HuH-7 (cell line): Measurements from ENCODE around the gene ATG10.
"Not testable (repeated sequence)": the region's sequence is repeated elsewhere in the genome, so short reads cannot be mapped to it uniquely, and the experiment has no call there.

ENCODE experiments used
- DNase-seq: peaks from one replicate; pipeline ENCODE4 v3.0.0; 2011; ENCODE audit warnings: low spot score

The ATG10 gene

DNA sequence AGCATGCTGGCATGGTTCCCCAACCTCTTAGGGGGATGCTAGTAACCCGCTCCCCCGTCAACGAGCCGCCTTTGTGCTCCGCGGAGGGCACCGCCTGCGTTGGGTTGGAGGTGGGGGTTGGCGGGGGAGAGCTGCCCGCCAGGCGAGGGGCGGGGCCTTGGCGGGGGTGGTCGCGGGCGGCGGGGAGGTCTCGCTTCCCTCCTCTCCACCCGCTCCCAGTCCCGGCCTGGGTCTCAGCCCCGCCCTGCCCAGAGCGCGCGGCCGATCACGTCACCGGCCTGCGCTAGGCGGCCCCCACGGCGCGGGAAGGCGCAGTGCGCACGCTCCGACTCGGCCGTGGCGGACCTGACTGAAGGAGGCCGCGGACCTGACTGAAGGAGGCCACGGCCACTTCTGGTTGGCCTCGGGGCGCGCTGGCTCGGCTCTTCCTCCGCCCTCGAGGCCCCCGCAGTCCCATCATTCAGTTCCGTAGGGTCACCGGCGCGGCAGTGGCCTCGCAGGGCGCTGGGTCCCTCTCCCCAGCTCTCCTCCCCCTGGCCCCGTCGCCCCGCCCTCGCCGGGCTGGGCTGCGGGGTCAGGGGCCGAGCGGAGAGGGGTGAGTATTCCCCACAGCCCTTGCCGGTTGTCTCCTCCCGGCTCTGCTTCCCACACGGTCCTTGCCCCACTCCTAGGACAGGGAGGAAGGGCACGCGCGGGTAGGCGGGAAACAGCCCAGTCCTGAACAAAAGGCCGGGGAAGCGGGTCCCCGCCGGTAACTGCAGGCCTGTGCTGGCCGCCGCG is at the start of gene ATG10:
ATG10 (plus strand) TSS at position 312 of the 780 bp plus-strand sequence. CDS start 15,548 bp downstream, outside the sequence.
- DNase-seq: peak; percentile 92

DNA sequence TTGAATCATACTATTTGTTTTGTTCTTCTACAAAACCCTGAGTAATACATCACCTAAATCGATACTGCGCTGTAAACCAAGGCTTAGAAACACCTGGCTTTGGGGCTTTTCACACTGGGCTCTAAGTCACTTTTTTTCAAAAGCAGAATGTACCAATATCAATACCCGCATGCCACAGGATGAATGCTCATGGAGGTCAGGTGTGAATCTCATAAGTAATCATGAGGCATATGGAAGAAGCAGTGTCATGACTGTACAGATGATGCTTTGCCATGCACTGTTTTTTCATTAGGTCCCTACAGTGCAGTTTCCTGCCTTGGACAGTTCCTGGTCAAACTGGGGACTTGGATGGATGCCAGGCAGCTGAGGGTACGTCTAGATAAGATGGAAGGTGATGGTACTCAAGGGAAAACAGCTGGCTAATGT is 49.0 kb upstream of the ATG10 start:
- DNase-seq: no peak

DNA sequence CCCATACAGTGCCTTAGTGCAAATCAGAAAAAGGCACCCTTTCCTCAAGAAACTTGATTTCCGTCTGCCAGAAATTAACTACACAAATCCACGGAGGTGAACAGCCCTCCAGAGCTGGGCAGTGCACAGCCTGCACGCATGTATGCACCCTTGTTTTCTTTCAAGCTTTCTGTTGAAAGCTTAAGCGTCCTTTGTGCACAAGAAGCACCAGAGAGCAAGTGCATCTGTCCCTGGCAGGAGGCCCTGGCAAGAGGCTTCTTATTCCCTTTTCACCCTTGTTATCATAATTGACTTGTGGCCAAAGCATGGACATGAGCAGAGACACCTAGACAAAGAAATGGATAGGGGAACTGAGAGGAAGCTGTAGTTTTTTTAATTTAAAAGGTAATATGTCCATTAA is 47.4 kb upstream of the ATG10 start:
- DNase-seq: no peak

DNA sequence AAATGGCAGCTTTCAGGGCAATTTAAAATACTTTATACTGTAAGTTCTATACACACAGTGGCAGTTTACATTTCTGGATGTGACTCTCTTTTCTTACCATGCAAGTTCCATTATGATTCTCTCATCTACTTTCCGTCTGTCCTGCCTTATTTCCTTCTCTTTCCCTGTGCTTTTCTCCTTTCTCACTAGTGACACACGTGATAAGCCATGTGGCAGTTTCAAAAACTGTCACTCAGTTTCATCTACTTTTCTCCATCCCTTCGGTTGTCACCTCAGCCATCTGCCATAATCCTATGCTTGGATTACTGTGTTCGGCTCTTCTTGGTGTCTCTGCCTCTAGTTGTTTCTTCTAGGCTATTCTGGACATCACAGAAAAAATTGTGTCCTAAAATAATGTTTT is 46.8 kb upstream of the ATG10 start:
- no peak for DNase-seq

DNA sequence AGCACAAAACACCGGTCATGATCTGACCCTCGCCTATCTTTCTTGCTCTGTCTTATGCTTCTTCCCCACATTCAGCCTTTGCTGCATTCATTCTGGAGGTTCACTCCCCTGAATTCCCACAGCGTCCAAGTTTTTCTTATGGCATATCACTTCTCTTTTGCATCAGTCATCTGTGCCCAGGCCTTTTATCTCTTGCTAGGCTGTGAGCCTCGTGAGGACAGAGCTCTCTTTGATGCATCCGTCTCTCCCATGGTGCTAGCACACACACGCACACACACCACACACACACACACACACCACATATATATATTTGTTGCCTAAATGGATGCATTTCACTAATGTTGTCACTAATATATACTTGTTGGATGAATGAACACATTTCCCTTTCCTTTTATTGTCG is 45.8 kb upstream of the ATG10 start:
- no peak for DNase-seq

DNA sequence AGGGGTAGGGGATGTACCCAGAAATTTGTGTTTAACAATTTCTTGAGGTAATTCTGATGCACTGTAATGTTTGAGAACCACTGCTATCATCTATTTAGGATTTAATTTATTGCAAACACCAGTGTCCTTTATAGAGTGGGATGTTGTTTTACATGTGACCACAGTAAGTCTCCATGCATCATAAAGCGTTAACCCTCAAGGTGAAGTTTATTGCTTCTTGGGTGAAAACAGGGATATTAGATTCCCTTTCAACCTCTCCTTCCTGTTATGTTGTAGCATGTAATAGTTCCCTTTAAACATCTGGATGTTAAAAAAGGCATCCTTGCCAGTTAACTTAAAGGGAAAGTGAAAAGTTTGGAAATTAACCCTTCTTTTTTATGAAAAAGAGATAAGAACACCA is 35.8 kb upstream of the ATG10 start:
- DNase-seq: no peak

DNA sequence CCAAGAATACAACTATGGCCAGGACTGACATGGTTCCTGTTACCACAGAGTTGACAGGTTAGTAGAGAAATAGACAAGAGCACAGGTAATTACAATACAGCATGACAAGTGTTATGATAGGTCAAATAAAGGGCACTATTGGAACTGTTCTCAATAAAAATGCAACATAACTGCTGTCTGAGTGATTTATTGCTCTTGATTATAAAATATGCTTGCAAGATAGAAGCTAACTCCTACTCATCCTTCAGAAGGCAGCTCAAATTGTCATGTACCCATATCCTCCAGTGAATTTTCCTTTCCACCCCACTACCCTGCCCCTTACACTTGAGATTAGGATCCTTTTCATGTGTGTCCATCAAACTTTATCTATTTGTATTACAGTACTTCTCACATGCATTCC is 35.1 kb upstream of the ATG10 start:
- no peak for DNase-seq

DNA sequence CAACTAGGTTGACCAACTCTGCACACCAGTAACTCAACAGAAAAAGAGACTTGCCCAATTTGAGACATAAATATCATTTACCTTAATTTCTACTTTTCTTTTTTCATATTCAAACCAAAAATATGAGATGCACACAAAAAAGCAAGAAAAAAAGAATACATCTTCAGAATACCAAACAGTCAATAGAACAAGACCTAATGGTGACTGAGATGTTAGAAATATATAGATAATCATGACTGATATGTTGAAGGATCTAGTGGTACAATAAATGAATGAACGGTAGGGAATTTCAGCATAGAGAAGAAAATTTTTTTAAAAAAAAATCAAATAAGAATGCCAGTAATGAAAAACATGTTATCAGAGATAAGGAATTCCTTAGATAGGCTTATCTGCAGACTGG is 29.1 kb upstream of the ATG10 start:
- no peak for DNase-seq

DNA sequence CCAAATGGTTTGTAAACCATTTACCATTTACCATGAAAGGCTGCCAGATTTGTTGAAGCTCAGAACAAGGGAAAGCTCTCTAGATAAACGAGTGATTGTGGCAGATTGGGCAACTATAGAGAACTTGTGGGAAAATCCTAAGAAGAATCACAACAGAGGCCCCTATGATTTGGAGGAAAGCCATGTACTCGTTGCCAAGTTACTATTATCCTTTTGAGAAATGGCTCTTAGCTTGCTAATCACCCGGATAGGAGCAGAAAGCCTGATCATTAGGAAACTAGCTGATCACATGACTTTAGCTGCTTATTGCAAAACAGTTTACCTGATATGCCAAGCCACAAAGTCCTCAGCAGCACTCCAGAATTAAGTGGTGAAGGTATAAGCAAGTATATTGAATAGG is 23.5 kb upstream of the ATG10 start:
- peak; percentile 29 for DNase-seq

DNA sequence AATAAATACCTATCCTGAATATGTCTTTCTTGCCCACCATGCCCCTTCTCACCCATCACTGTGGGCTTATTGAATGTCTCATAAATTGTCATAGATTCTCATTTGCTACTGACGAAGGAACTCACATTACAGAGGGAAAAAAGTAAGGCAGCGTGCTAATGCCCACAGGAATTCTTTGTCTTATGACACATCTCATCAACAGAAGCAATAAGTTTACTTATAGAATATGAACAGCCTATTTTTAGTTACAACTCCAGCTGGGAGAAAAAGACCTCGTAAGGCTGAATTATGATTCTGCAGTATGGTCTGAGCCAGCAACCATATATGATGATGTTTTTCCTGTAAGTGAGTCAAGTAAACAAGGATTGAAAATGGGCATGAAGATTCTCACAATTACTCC is 22.4 kb upstream of the ATG10 start:
- no peak for DNase-seq

DNA sequence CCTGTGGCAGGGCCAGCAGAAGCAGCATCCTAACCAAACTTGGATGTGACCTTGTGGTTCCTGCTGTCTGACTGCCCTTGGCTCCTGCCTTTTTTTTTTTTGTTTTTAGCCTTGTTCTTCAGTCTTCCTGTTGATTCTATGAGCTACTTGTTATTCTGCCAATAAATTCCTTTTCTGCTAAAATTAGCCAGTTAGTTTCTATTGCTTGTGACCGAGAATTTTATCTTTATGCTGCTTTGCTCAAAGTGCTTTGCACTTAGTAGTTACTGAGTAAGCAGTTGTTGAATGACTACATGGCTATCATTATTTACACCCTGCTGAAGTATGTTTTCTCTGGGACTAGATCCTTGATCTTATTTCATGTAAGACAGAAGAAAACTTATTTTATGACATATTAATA is 20.8 kb upstream of the ATG10 start:
- no peak for DNase-seq

DNA sequence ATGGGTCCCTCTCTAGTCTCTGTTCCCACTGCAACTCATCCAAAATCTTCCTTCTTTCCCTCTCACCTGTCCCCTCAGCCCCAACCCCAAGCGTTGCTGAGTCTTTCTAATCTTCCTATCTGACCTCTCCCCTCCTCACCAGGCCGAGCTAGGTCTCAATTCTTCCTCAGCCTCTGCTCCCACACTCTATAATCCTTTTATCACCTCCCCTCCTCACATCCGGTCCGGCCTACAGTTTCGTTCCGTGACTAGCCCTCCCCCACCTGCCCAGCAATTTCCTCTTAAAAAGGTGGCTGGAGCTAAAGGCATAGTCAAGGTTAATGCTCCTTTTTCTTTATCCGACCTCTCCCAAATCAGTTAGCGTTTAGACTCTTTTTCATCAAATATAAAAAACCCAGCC is 17.0 kb upstream of the ATG10 start:
- DNase-seq: not testable (repeated sequence)

DNA sequence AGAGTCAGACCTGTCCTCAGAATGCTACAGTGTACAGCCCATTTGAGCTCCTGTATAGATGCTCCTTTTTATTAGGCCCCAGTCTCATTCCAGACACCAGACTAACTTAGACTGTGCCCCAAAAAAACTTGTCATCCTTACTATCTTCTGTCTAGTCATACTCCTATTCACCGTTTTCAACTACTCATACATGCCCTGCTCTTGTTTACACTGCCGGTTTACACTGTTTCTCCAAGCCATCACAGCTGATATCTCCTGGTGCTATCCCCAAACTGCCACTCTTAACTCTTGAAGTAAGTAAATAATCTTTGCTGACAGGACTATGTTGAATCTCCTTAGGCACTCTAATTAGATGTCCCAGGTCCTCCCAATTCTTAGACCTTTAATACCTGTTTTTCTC is 13.7 kb upstream of the ATG10 start:
- not testable (repeated sequence) for DNase-seq

DNA sequence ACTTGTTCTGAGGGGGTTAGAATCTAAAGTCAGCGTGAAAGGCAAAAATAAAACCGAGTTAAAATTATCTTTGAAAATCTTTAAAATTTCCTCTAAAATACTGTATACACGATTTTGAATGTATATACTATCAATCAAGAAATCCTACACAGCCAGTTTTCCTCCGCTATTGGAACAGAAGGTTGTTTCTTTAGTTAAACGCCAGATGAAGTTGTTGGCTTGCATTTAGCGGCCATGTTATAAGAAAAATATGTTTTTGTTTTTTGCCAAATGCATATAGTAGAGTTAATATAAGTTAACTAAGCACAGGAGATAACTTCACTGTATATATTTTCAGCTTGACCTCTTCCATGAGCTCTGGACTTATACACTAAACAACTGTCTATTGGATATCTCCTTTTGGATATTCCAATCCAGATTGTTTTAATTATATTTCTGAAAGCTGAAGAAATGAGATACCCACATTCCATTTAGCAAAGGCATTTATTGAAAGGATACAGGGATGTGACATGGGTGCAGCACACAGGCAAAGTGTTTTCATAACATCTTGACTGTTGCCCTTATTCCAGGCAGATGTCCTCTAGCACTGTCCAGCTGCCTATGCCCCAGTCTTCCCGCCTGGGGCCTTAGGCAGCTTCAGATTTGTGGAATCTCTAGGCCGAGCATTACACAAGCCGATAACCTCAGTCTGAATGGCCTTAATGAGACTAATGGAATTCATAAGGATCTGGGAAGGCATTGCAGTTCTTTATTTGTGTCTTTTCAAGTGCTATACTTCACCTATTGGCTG is 10.0 kb upstream of the ATG10 start:
- no peak for DNase-seq

DNA sequence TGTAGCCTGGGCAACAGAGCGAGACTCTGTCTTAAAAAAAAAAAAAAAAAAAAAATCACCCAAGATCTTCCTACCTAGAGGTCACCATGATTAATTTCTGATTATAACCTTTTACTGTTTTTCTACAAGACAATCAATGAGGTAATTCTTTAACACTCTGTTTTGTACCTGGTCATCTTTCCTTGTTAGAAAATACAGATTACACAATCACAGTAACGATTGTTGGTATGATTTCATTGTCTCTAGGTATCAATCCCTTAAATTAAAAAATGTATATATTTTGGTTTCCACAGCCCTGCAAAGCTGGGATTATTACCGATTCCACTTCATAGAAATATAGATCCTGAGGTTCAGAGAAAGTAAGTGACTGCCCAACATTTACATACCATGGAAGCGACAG is 8.3 kb upstream of the ATG10 start:
- no peak for DNase-seq

DNA sequence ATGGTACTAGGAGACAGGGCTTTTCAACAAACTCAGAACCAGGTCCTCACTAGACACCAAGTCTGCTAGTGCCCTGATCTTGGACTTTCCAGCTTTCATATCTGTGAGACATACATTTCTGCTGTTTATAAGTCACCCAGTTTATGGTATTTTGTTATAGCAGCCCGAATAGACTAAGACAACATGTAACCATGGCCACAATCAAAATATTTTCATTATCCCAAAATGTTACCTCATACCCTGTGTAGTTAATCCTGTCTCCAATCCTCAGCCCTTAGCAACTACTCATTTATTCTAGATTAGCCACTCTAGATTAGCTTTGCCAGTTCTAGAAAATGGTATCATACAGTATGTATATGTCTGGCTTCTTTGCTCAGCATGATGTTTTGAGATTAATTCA is 6.3 kb upstream of the ATG10 start:
- DNase-seq: no peak

DNA sequence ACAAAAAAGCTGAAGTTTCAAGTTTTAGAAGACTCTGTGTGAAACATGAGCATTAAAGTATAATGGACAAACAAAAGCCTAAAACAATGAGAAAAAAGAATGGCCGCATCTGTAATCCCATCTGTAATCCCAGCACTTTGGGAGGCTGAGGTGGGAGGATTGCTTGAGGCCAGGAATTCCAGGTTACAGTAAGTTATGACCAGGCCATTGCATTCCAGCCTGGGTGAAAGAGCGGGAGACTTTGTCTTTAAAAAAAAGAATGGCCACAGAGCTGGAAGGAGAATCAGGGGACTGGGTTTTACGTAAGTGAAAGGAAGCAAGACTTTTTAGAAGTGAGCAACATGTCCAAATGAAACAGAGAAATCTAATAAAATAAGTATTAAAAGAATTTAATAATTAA is 2.6 kb upstream of the ATG10 start:
- no peak for DNase-seq

DNA sequence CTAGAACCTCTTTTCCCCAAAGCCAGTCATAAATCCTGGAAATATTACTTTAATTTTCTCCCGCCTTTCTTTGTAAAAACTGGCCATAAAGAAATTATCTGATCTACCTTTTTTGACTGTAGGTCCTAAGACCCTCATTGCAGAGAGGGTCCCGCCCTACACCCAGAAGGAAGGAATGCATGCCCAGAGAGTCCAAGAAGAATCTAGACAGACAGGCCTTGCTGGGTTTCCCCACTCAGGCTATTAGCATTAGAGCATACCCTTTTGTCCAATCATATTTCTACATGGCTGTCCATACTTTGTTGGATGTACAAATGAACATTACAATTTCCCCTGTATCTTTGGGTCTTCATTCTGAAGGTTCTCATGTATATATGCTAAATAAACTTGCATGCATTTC is 1.9 kb upstream of the ATG10 start:
- no peak for DNase-seq

DNA sequence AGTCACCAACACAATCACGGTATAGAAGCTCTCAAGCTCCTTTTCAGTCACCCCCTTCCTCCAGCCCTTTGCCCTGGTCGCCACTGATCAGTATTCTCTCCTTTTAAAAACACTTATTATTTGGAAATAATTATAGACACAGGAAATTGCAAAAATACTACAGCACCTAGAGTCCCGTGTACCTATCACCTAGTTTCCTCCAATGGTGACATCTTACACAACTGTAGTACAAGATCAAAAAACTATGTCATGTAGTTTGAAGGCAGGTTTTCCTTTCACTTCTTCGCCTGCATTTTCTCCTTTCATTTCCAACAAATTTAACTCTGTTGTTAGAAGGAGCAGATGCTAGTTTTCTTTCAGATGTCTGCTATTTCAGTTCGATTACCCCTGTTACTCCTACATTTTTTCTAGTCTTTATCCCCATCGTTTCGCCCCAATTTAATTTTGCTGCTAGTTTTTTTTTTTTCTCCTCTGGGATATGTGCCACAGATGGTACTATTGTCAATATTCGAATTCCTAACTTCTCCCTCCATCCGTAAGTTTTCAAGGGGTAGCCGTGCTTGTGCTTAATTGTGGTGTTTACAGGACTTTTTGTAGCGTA is 612 bp upstream of the ATG10 start:
- DNase-seq: peak; percentile 25

DNA sequence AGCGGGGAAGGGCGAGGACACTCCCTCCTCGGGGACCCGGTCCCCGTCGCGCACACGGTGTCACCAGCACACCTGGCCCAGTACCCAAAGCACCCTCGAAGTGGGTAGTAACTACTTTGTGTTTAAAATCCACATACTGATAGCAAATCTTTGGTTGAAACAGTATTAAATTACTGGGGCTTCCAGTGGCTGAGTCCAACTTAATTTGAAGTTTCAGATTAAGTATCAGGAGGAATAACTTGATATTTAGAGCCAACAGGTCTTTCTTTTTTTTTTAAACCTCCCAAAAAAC is 615 bp downstream of the ATG10 start:
- no peak for DNase-seq

DNA sequence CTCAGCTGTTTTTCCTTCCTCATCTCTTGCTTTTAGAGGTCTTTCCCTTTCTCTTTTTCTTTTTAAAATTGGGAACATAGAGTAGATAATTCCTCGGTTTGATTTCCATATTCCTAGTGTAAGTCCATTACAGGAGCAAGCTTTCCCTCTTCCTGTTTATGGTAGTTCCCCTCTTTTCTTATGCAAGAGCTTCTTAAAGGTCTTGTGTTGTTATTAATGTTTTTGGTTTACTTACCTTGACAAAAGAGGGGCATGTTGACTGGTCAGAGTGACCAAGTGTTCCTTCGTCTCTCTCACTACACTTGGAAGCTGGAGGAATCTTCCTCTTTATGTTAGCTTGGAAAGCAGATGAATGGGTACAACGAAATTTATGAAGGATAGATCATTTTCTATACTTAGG is 8.3 kb downstream of the ATG10 start:
- no peak for DNase-seq

DNA sequence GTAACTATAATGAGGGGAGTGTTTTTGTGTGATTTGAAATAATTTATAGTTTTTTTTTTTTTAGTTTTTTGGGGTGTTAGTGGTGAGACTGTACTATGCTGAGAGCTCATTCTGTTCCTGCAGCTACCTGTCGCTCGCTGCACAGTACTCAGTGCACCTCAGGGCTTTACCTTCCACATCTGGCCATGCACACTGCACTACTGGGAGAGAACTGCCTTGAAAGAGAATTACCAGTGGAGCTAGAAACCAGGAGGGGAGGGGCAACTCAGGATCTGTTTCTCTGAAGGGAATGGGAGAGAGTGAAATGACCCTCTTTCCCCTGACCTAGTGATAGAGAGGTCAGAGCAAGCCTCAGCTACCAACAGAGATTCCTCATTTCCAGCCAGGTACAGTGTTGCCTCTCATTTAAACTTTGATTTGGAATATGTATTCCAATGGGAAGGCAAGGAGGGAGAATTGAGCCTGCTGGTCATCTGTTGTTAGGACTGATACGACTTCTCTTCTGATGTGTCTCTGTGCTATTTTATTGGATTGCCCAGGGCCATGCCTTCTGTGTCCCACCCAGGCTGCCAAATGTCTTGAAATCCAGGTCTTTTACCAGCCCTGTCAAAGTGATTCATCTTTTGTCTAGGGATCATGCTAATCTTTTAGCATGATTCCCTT is 8.9 kb downstream of the ATG10 start:
- DNase-seq: no peak

DNA sequence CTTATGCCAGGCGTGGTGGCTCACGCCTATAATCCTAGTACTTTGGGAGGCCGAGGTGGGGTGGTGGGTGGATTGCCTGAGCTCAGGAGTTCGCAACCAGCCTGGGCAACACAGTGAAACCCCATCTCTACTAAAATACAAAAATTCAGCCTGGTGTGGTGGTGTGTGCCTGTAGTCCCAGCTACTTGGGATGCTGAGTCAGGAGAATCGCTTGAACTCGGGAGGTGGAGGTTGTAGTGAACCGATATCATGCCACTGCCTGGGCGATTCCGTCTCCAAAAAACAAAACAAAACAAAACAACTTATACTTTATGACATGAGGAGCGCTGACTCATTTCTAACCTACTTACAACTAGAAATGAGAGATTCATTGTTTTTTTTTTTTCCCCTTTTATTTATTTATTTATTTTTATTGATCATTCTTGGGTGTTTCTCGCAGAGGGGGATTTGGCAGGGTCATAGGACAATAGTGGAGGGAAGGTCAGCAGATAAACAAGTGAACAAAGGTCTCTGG is 10.4 kb downstream of the ATG10 start:
- DNase-seq: not testable (repeated sequence)
